CD4-positive, alpha-beta T cell treated with Interleukin-17A for 1 hour (primary cell): Measurements from ENCODE around the gene P4HB.

Experiments
- DNase-seq: peaks from one replicate; pipeline ENCODE4 v3.0.0-alpha.2; 2020

The P4HB gene

GRCh38 chr17:81867170-81867990, 7.0 kb upstream of the P4HB start:
- peak; percentile 38 for DNase-seq

GRCh38 chr17:81866440-81867169, 6.3 kb upstream of the P4HB start:
- peak; percentile 29 for DNase-seq

- peak; percentile 22 for DNase-seq
These were observed 5.6 kb upstream of the P4HB start for GRCh38 chr17:81865733-81866439.

GRCh38 chr17:81865358-81865732, 5.0 kb upstream of the P4HB start:
- DNase-seq, result no peak

GRCh38 chr17:81863833-81864768, 3.8 kb upstream of the P4HB start:
- no peak for DNase-seq

- DNase-seq, result no peak
These were observed 2.9 kb upstream of the P4HB start for GRCh38 chr17:81863123-81863675.

- DNase-seq, result peak; percentile 100
These were observed 627 bp upstream of the P4HB start for GRCh38 chr17:81860756-81861568.

- no peak for DNase-seq
These were observed 1.1 kb downstream of the P4HB start for GRCh38 chr17:81858967-81859905.

GRCh38 chr17:81858170-81858966, 2.0 kb downstream of the P4HB start:
- no peak for DNase-seq

- no peak for DNase-seq
These were observed 5.2 kb downstream of the P4HB start for GRCh38 chr17:81854974-81855774.

- no peak for DNase-seq
These were observed 8.1 kb downstream of the P4HB start for GRCh38 chr17:81852237-81852636.

- DNase-seq, result no peak
These were observed 8.9 kb downstream of the P4HB start for GRCh38 chr17:81851423-81851822.

- DNase-seq, result no peak
These were observed 10.9 kb downstream of the P4HB start for GRCh38 chr17:81849457-81849856.

GRCh38 chr17:81846743-81847689, 13.3 kb downstream of the P4HB start:
- no peak for DNase-seq

GRCh38 chr17:81845881-81846742, 14.2 kb downstream of the P4HB start:
- DNase-seq, result no peak

- no peak for DNase-seq
These were observed 15.0 kb downstream of the P4HB start for GRCh38 chr17:81845361-81845760.
